ENCODE measurements around the gene GALNT17.
"Not testable (repeated sequence)": the region's sequence is repeated elsewhere in the genome, so short reads cannot be mapped to it uniquely, and the experiment has no call there.

The GALNT17 gene

GRCh38 chr7:71584256-71584655 lies 452.3 kb downstream of the GALNT17 start:
- no peak for DNase-seq

DNA sequence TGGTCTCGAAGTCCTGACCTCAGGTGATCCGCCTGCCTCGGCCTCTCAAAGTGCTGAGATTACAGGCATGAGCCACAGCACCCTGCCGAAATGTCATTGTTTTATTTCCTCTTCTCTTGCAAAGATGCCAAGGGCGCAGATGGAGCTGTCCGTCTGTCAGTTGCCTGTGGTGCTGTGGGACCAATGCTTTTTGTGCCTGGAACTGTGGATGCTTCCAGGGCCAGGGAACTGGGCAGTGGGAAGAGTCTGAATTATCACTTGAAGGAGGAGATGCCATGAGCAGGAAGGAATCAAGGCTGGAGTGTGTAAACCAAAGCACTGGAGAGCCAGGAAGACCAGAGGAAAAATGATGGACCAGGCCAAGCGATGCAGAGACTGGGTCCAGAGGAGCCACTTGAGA lies 459.9 kb downstream of the GALNT17 start:
- no peak for DNase-seq

DNA sequence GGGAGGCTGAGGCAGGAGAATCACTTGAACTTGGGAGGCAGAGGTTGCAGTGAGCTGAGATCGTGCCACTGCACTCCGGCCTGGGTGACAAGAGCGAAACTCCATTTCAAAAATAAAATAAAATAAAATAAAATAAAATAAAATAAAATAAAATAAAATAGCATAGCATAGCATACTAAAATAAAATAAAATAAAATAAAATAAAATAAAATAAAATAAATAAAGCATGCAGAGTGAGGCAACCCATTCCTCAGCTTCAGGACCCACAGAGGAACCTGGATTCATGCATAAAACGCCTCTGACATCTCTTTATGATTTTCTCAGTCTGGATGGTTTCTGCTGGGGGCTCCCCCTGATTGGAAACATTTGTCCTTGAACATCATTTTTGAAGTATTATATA lies 460.4 kb downstream of the GALNT17 start:
- not testable (repeated sequence) for DNase-seq

- no peak for DNase-seq
These were observed 462.8 kb downstream of the GALNT17 start for GRCh38 chr7:71594736-71595135.

- no peak for DNase-seq
These were observed 463.2 kb downstream of the GALNT17 start for GRCh38 chr7:71595176-71595575.

- no peak for DNase-seq
These were observed 466.6 kb downstream of the GALNT17 start for GRCh38 chr7:71598553-71598952.

GRCh38 chr7:71601851-71602250 lies 469.9 kb downstream of the GALNT17 start:
- DNase-seq: no peak

GRCh38 chr7:71604818-71605414 lies 473.0 kb downstream of the GALNT17 start:
- no peak for DNase-seq

- DNase-seq: no peak
These were observed 480.0 kb downstream of the GALNT17 start for GRCh38 chr7:71611986-71612385.

- no peak for DNase-seq
These were observed 481.0 kb downstream of the GALNT17 start for GRCh38 chr7:71612911-71613310.

DNA sequence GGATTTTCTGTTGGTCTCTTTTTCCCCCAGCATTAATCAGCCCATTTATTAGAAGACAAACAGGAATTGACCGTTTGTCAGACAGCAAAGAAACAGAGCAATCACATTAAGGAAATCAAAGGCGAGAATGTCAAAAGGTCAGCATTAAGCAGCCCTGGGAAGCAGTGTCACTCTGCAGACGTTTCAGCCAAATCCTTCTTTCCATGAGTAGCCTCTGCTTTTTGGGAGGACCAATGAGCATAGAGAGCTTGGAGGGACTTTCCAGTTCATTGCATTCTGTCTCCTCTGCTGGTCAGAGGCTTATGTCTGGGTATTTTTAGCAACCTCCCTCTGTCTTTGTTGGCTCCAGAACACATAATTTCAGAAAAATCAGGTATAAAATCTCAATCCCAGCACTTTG lies 481.4 kb downstream of the GALNT17 start:
- no peak for DNase-seq

- DNase-seq: no peak
These were observed 483.1 kb downstream of the GALNT17 start for GRCh38 chr7:71615017-71615416.

GRCh38 chr7:71616217-71616616 lies 484.3 kb downstream of the GALNT17 start:
- DNase-seq: no peak

DNA sequence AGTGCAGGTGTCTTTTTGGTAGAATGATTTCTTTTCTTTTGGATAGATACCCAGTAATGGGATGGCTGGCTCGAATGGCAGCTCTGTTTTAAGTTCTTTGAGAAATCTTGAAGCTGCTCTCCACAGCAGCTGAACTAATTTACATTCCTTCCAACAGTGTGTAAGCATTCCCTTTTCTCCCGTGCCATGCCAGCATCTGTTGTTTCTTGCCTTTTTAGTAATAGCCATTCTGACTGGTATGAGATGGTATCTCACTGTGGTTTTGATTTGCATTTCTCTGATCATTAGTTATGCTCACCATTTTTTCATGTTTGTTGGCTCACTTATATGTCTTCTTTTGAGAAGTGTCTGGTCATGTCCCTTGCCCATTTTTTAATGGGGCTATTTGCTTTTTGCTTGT lies 486.3 kb downstream of the GALNT17 start:
- DNase-seq: no peak

- DNase-seq: no peak
These were observed 493.6 kb downstream of the GALNT17 start for GRCh38 chr7:71625545-71625944.

- DNase-seq: no peak
These were observed 494.3 kb downstream of the GALNT17 start for GRCh38 chr7:71626206-71626605.

DNA sequence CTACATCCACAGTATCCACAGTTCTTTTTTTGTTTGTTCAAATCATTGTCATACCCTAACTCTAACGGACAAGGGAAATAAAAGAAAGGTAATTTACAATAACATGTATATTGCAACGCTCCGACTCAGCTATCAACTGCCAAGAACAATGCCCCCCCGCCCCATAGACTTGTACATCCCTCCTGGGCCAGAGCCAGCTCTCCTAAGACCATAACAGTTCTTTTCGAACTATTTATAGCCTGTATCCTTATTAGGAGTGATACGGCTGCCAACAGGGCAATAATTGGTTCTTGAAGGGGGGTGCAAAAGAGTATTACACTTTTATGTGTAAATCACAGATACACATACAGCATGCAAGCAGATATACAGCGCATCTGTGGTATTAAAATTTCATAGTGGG lies 495.7 kb downstream of the GALNT17 start:
- DNase-seq: no peak

GRCh38 chr7:71630516-71630915 lies 498.6 kb downstream of the GALNT17 start:
- no peak for DNase-seq

- DNase-seq: no peak
These were observed 501.6 kb downstream of the GALNT17 start for GRCh38 chr7:71633551-71634008.

DNA sequence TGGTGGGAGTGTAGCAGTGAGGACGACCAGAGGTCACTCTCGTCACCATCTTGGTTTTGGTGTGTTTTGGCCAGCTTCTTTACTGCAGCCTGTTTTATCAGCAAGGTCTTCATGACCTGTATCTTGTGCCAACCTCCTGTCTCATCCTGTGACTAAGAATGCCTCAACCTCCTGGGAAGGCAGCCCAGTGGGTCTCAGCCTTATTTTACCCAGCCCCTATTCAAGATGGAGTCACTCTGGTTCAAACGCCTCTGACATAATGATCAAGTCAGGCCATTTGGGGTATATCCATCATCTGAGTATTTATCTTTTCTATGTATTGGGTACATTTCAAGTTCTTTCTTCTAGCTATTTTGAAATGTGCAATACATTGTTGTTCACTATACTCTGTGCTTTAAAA lies 503.9 kb downstream of the GALNT17 start:
- not testable (repeated sequence) for DNase-seq

DNA sequence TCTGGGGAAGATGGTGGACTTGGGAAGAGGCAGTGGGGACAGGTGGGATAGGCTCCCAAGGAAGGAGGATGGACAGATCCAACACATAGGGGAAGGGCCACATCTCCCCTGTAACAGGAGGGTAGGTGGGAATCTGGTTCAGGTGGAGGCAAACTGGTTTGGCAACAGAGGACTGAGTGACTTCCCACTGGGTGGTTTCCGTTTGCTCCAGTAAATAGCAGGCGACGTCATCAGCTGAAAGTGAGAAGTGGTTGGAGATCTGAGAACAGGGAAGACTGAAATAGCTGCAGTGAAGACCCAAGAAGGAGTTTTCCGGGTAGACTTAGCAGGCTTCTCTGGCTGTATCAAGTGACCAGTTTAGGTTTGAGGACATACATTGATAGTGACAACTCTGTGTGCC lies 504.4 kb downstream of the GALNT17 start:
- DNase-seq: no peak

DNA sequence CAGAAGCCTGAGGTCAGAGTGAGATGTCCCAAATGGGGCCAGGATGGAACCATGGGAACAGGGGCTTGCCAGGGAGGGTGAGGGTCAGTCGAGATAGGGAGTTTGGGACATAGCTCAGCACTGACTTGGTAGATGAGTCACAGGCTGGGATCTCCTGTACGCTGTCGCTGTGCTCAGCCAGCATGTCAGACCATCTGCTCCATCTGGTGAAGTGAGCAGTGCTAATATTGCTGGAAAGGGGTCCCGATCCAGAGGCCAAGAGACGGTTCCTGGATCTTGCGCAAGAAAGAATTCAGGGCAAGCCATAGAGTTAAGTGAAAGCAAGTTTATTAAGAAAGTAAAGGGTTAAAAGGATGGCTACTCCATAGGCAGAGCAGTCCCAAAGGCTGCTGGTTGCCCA lies 505.6 kb downstream of the GALNT17 start:
- no peak for DNase-seq

- no peak for DNase-seq
These were observed 506.2 kb downstream of the GALNT17 start for GRCh38 chr7:71638108-71638507.

DNA sequence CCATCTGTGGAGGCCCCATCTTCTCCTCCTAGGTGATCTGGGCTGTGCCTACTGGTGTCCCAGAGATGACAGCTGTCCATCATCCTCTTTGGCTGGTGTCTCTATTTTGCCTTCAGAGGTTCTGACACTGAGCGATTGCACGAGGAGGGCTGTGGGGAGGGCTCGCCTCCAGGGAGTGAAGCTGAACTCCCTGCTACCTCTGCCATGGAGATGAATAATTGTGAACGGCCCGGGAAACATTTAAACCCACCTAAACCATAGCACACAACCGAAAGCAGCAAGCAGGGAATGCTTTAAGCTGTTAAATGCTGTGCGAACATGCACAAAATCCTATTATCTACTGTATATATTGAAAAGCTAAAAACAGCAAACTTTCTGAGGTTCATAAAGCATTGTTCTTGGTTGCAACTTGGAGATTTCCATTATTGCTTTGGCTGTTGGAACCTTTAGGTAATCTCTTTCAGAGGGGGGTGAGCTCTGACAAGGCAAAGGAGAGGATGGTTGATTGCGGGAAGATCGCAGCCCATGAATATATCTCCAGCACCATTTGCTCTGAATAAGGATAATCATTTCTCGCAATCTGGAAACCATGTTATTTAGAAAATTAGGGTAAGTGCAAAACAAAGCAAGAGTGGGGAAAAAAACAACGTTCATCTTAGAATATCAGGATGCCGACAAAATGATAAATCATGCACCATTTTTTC lies 507.6 kb downstream of the GALNT17 start:
- DNase-seq: no peak

GRCh38 chr7:71643031-71643430 lies 511.1 kb downstream of the GALNT17 start:
- DNase-seq: not testable (repeated sequence)

Data from NCI-H2081 (cell line).